Measurements from ENCODE around the gene JDP2.
A peak's percentile ranks its signal among the peaks of the same experiment; 100 is the strongest.
"Not testable (repeated sequence)": the region's sequence is repeated elsewhere in the genome, so short reads cannot be mapped to it uniquely, and the experiment has no call there.

JDP2 gene

GRCh38 chr14:75427482-75428229 is at the start of gene JDP2:
JDP2 (plus strand) TSS chr14:75428022; CDS start chr14:75437921, 9,899 bp downstream.
- peak within 1 kb of the TSS; percentile 70 to 92 for H3K9ac ChIP-seq (ENCODE audit: low read depth in 1 of 2, low read length in 2 of 2)
- H3K36me3 ChIP-seq (ENCODE audit: control insufficient read depth in 2 of 2, insufficient read depth in 2 of 2, low read length in 2 of 2): no peaks in the 10 kb centered on the region
- H3K4me1 ChIP-seq (ENCODE audit: control insufficient read depth in 2 of 2, insufficient read depth in 2 of 2, low read length in 2 of 2): peaks cover 29 to 40% of the 10 kb centered on the region in 2 donors

GRCh38 chr14:75379246-75379929 is 48.4 kb upstream of the JDP2 start:
- no peak overlapping the region for H3K9ac ChIP-seq (ENCODE audit: low read depth in 1 of 2, low read length in 2 of 2)

More at GRCh38 chr14:75427482-75428229, at the start of gene JDP2:
- Histone ChIP-seq H3K27ac (ENCODE audit: low read depth in 2 of 2, low read length in 2 of 2) (peak within 1 kb of the TSS; percentile 75 to 86), H3K27me3 (ENCODE audit: control insufficient read depth in 2 of 2, insufficient read depth in 2 of 2, low read length in 2 of 2) (no peaks in the 10 kb centered on the region), H3K9me3 (ENCODE audit: control insufficient read depth in 2 of 2, low read length in 2 of 2) (no peaks in the 10 kb centered on the region), H3K4me3 (ENCODE audit: low read length in 2 of 2) (peak within 1 kb of the TSS; percentile 71 to 77)

GRCh38 chr14:75379930-75380270 is 47.9 kb upstream of the JDP2 start:
- Histone ChIP-seq H3K4me3 (ENCODE audit: low read length in 2 of 2) (no peak overlapping the region), H3K9me3 (ENCODE audit: control insufficient read depth in 2 of 2, low read length in 2 of 2) (no peaks in the 10 kb centered on the region), H3K4me1 (ENCODE audit: control insufficient read depth in 2 of 2, insufficient read depth in 2 of 2, low read length in 2 of 2) (no peaks in the 10 kb centered on the region), H3K9ac (ENCODE audit: low read depth in 1 of 2, low read length in 2 of 2) (no peak overlapping the region), H3K27ac (ENCODE audit: low read depth in 2 of 2, low read length in 2 of 2) (no peak overlapping the region), H3K36me3 (ENCODE audit: control insufficient read depth in 2 of 2, insufficient read depth in 2 of 2, low read length in 2 of 2) (no peaks in the 10 kb centered on the region), H3K27me3 (ENCODE audit: control insufficient read depth in 2 of 2, insufficient read depth in 2 of 2, low read length in 2 of 2) (no peaks in the 10 kb centered on the region)

More at GRCh38 chr14:75379246-75379929, 48.4 kb upstream of the JDP2 start:
- H3K4me3 ChIP-seq (ENCODE audit: low read length in 2 of 2): no peak overlapping the region
- H3K4me1 ChIP-seq (ENCODE audit: control insufficient read depth in 2 of 2, insufficient read depth in 2 of 2, low read length in 2 of 2): no peaks in the 10 kb centered on the region
- no peaks in the 10 kb centered on the region for H3K9me3 ChIP-seq (ENCODE audit: control insufficient read depth in 2 of 2, low read length in 2 of 2)
- no peaks in the 10 kb centered on the region for H3K27me3 ChIP-seq (ENCODE audit: control insufficient read depth in 2 of 2, insufficient read depth in 2 of 2, low read length in 2 of 2)
- no peak overlapping the region for H3K27ac ChIP-seq (ENCODE audit: low read depth in 2 of 2, low read length in 2 of 2)
- no peaks in the 10 kb centered on the region for H3K36me3 ChIP-seq (ENCODE audit: control insufficient read depth in 2 of 2, insufficient read depth in 2 of 2, low read length in 2 of 2)

GRCh38 chr14:75380656-75381055 is 47.2 kb upstream of the JDP2 start:
- H3K4me3 ChIP-seq (ENCODE audit: low read length in 2 of 2): no peak overlapping the region
- no peaks in the 10 kb centered on the region for H3K4me1 ChIP-seq (ENCODE audit: control insufficient read depth in 2 of 2, insufficient read depth in 2 of 2, low read length in 2 of 2)
- H3K27me3 ChIP-seq (ENCODE audit: control insufficient read depth in 2 of 2, insufficient read depth in 2 of 2, low read length in 2 of 2): no peaks in the 10 kb centered on the region
- no peaks in the 10 kb centered on the region for H3K36me3 ChIP-seq (ENCODE audit: control insufficient read depth in 2 of 2, insufficient read depth in 2 of 2, low read length in 2 of 2)
- no peak overlapping the region for H3K27ac ChIP-seq (ENCODE audit: low read depth in 2 of 2, low read length in 2 of 2)
- H3K9me3 ChIP-seq (ENCODE audit: control insufficient read depth in 2 of 2, low read length in 2 of 2): no peaks in the 10 kb centered on the region
- no peak overlapping the region for H3K9ac ChIP-seq (ENCODE audit: low read depth in 1 of 2, low read length in 2 of 2)

GRCh38 chr14:75381642-75382041 is 46.2 kb upstream of the JDP2 start:
- H3K36me3 ChIP-seq (ENCODE audit: control insufficient read depth in 2 of 2, insufficient read depth in 2 of 2, low read length in 2 of 2): no peaks in the 10 kb centered on the region
- H3K27ac ChIP-seq (ENCODE audit: low read depth in 2 of 2, low read length in 2 of 2): no peak overlapping the region
- no peaks in the 10 kb centered on the region for H3K9me3 ChIP-seq (ENCODE audit: control insufficient read depth in 2 of 2, low read length in 2 of 2)
- H3K27me3 ChIP-seq (ENCODE audit: control insufficient read depth in 2 of 2, insufficient read depth in 2 of 2, low read length in 2 of 2): no peaks in the 10 kb centered on the region
- no peaks in the 10 kb centered on the region for H3K4me1 ChIP-seq (ENCODE audit: control insufficient read depth in 2 of 2, insufficient read depth in 2 of 2, low read length in 2 of 2)
- H3K4me3 ChIP-seq (ENCODE audit: low read length in 2 of 2): no peak overlapping the region
- no peak overlapping the region for H3K9ac ChIP-seq (ENCODE audit: low read depth in 1 of 2, low read length in 2 of 2)

- H3K27ac ChIP-seq (ENCODE audit: low read depth in 2 of 2, low read length in 2 of 2); H3K36me3 ChIP-seq (ENCODE audit: control insufficient read depth in 2 of 2, insufficient read depth in 2 of 2, low read length in 2 of 2); H3K4me3 ChIP-seq (ENCODE audit: low read length in 2 of 2): not testable (repeated sequence)
Measured at GRCh38 chr14:75383219-75383618, 44.6 kb upstream of the JDP2 start.

GRCh38 chr14:75383721-75384120 is 44.1 kb upstream of the JDP2 start:
- no peak overlapping the region for H3K9ac ChIP-seq (ENCODE audit: low read depth in 1 of 2, low read length in 2 of 2)
- H3K36me3 ChIP-seq (ENCODE audit: control insufficient read depth in 2 of 2, insufficient read depth in 2 of 2, low read length in 2 of 2): no peaks in the 10 kb centered on the region
- H3K9me3 ChIP-seq (ENCODE audit: control insufficient read depth in 2 of 2, low read length in 2 of 2): no peaks in the 10 kb centered on the region
- H3K27me3 ChIP-seq (ENCODE audit: control insufficient read depth in 2 of 2, insufficient read depth in 2 of 2, low read length in 2 of 2): no peaks in the 10 kb centered on the region
- H3K4me1 ChIP-seq (ENCODE audit: control insufficient read depth in 2 of 2, insufficient read depth in 2 of 2, low read length in 2 of 2): no peaks in the 10 kb centered on the region
- no peak overlapping the region for H3K4me3 ChIP-seq (ENCODE audit: low read length in 2 of 2)
- H3K27ac ChIP-seq (ENCODE audit: low read depth in 2 of 2, low read length in 2 of 2): no peak overlapping the region

More at GRCh38 chr14:75383219-75383618, 44.6 kb upstream of the JDP2 start:
- H3K4me1 ChIP-seq (ENCODE audit: control insufficient read depth in 2 of 2, insufficient read depth in 2 of 2, low read length in 2 of 2); H3K9me3 ChIP-seq (ENCODE audit: control insufficient read depth in 2 of 2, low read length in 2 of 2); H3K9ac ChIP-seq (ENCODE audit: low read depth in 1 of 2, low read length in 2 of 2); H3K27me3 ChIP-seq (ENCODE audit: control insufficient read depth in 2 of 2, insufficient read depth in 2 of 2, low read length in 2 of 2): not testable (repeated sequence)

- Histone ChIP-seq H3K4me1 (ENCODE audit: control insufficient read depth in 2 of 2, insufficient read depth in 2 of 2, low read length in 2 of 2) (no peaks in the 10 kb centered on the region), H3K27me3 (ENCODE audit: control insufficient read depth in 2 of 2, insufficient read depth in 2 of 2, low read length in 2 of 2) (no peaks in the 10 kb centered on the region), H3K36me3 (ENCODE audit: control insufficient read depth in 2 of 2, insufficient read depth in 2 of 2, low read length in 2 of 2) (no peaks in the 10 kb centered on the region)
Measured at GRCh38 chr14:75389679-75390078, 38.1 kb upstream of the JDP2 start.

GRCh38 chr14:75390183-75390582 is 37.6 kb upstream of the JDP2 start:
- no peaks in the 10 kb centered on the region for H3K36me3 ChIP-seq (ENCODE audit: control insufficient read depth in 2 of 2, insufficient read depth in 2 of 2, low read length in 2 of 2)
- H3K9me3 ChIP-seq (ENCODE audit: control insufficient read depth in 2 of 2, low read length in 2 of 2): no peaks in the 10 kb centered on the region
- H3K4me1 ChIP-seq (ENCODE audit: control insufficient read depth in 2 of 2, insufficient read depth in 2 of 2, low read length in 2 of 2): no peaks in the 10 kb centered on the region
- no peaks in the 10 kb centered on the region for H3K27me3 ChIP-seq (ENCODE audit: control insufficient read depth in 2 of 2, insufficient read depth in 2 of 2, low read length in 2 of 2)
- H3K4me3 ChIP-seq (ENCODE audit: low read length in 2 of 2): no peak overlapping the region
- H3K27ac ChIP-seq (ENCODE audit: low read depth in 2 of 2, low read length in 2 of 2): no peak overlapping the region
- no peak overlapping the region for H3K9ac ChIP-seq (ENCODE audit: low read depth in 1 of 2, low read length in 2 of 2)

More at GRCh38 chr14:75389679-75390078, 38.1 kb upstream of the JDP2 start:
- Histone ChIP-seq H3K27ac (ENCODE audit: low read depth in 2 of 2, low read length in 2 of 2) (no peak overlapping the region), H3K9me3 (ENCODE audit: control insufficient read depth in 2 of 2, low read length in 2 of 2) (no peaks in the 10 kb centered on the region), H3K9ac (ENCODE audit: low read depth in 1 of 2, low read length in 2 of 2) (no peak overlapping the region), H3K4me3 (ENCODE audit: low read length in 2 of 2) (no peak overlapping the region)

- H3K9me3 ChIP-seq (ENCODE audit: control insufficient read depth in 2 of 2, low read length in 2 of 2): no peaks in the 10 kb centered on the region
- no peaks in the 10 kb centered on the region for H3K27me3 ChIP-seq (ENCODE audit: control insufficient read depth in 2 of 2, insufficient read depth in 2 of 2, low read length in 2 of 2)
- H3K4me3 ChIP-seq (ENCODE audit: low read length in 2 of 2): no peak overlapping the region
- no peak overlapping the region for H3K27ac ChIP-seq (ENCODE audit: low read depth in 2 of 2, low read length in 2 of 2)
- no peaks in the 10 kb centered on the region for H3K4me1 ChIP-seq (ENCODE audit: control insufficient read depth in 2 of 2, insufficient read depth in 2 of 2, low read length in 2 of 2)
- no peak overlapping the region for H3K9ac ChIP-seq (ENCODE audit: low read depth in 1 of 2, low read length in 2 of 2)
- no peaks in the 10 kb centered on the region for H3K36me3 ChIP-seq (ENCODE audit: control insufficient read depth in 2 of 2, insufficient read depth in 2 of 2, low read length in 2 of 2)
Measured at GRCh38 chr14:75391953-75392352, 35.9 kb upstream of the JDP2 start.

Measured in mucosa of rectum (tissue), 2 donors.